H1 (cell line): ENCODE measurements around the gene LRP5. TPM values are rescaled to one million over a fixed set of nuclear protein-coding genes. Genes with fewer than 3 reads are reported as not detected.

Experiments used
- CTCF ChIA-PET: fragments of 300-600 bp; sonication (Branson Sonifier 250); formaldehyde crosslinking; loops from one replicate; lab custom pipeline; 2021; ENCODE audit not compliant: partially characterized antibody; lab: Charles Lee
- POLR2A ChIA-PET: fragments of 300-600 bp; sonication (Branson Sonifier 250); formaldehyde crosslinking; loops from one replicate; lab custom pipeline; 2021; ENCODE audit warnings: inconsistent platforms; ENCODE audit not compliant: partially characterized antibody; lab: Charles Lee
- DNase-seq, 2 experiments: peaks; one replicate each; pipeline versions ENCODE4 v3.0.0 to v3.0.0-alpha.2; 2010 to 2022; ENCODE audit warnings: low spot score in 2 of 2, low read depth in 1 of 2, mixed read lengths in 1 of 2
- FAIRE-seq: peaks from 2 replicates; lab custom pipeline; 2011; peaks lifted over from hg19 to GRCh38; lab: Jason Lieb, UNC
- H2AFZ ChIP-seq: 2 replicates; pipeline ENCODE4 v1.8.1; 2012; ENCODE audit warnings: low read length, inconsistent platforms
- H2AK5ac ChIP-seq: 2 replicates; pipeline ENCODE4 v1.6.1; 2013; ENCODE audit warnings: low read depth, low read length
- H2BK120ac ChIP-seq: replicated peaks from 2 replicates; pipeline ENCODE3; 2013; ENCODE audit warnings: low read depth, low read length, inconsistent platforms
- H2BK12ac ChIP-seq: 2 replicates; pipeline ENCODE4 v1.6.1; 2013; ENCODE audit warnings: low read depth, low read length
- H2BK15ac ChIP-seq: 2 replicates; pipeline ENCODE4 v1.6.1; 2013; ENCODE audit warnings: low read length
- H2BK20ac ChIP-seq: 2 replicates; pipeline ENCODE4 v1.6.1; 2013; ENCODE audit warnings: low read length
- H2BK5ac ChIP-seq: 2 replicates; pipeline ENCODE4 v1.6.1; 2013; ENCODE audit warnings: low read depth, low read length
- H3K14ac ChIP-seq: 2 replicates; pipeline ENCODE4 v1.6.1; 2013; ENCODE audit warnings: inconsistent platforms; ENCODE audit not compliant: insufficient read length
- H3K18ac ChIP-seq: 2 replicates; pipeline ENCODE4 v1.6.1; 2013; ENCODE audit warnings: low read length; ENCODE audit errors: extremely low read depth
- H3K23ac ChIP-seq: 2 replicates; pipeline ENCODE4 v1.6.1; 2013; ENCODE audit warnings: inconsistent platforms; ENCODE audit not compliant: insufficient read length
- H3K23me2 ChIP-seq: 2 replicates; pipeline ENCODE4 v1.6.1; 2013; ENCODE audit warnings: low read depth, low read length
- H3K27ac ChIP-seq: 2 replicates; pipeline ENCODE4 v1.6.1; 2011; ENCODE audit warnings: low read depth, low read length, inconsistent platforms
- H3K27me3 ChIP-seq, 4 experiments: replicated peaks in 1 of 4; 1 replicate in 1 of 4; 2 replicates in 3 of 4; pipeline versions ENCODE4 v1.6.1 to v1.8.1; 2011 to 2013; ENCODE audit warnings: low read length in 3 of 4, mild to moderate bottlenecking in 3 of 4, inconsistent platforms in 2 of 4, mixed read lengths in 2 of 4, moderate library complexity in 1 of 4; ENCODE audit not compliant: control insufficient read depth in 3 of 4, insufficient read depth in 3 of 4; ENCODE audit errors: extremely low read depth in 1 of 4
- H3K36me3 ChIP-seq, 4 experiments: 2 replicates each; pipeline versions ENCODE4 v1.6.1 to v1.8.1; 2011 to 2013; ENCODE audit warnings: mild to moderate bottlenecking in 4 of 4, low read length in 3 of 4, moderate library complexity in 2 of 4, control low read depth in 1 of 4, inconsistent platforms in 1 of 4; ENCODE audit not compliant: insufficient read depth in 4 of 4, control insufficient read depth in 2 of 4
- H3K4ac ChIP-seq: replicated peaks from 2 replicates; pipeline ENCODE3; 2013; ENCODE audit warnings: low read length, low read depth, mixed read lengths, inconsistent platforms; ENCODE audit not compliant: insufficient read length
- H3K4me1 ChIP-seq, 4 experiments: replicated peaks in 1 of 4; 1 replicate in 1 of 4; 2 replicates in 3 of 4; pipeline versions ENCODE4 v1.6.1 to v1.8.1; 2011 to 2013; ENCODE audit warnings: low read length in 3 of 4, inconsistent platforms in 2 of 4, mixed read lengths in 1 of 4; ENCODE audit not compliant: insufficient read depth in 4 of 4, control insufficient read depth in 3 of 4
- H3K4me2 ChIP-seq, 2 experiments: 2 replicates each; pipeline versions ENCODE4 v1.6.1 to v1.8.1; 2011 to 2013; ENCODE audit warnings: low read depth in 2 of 2, low read length in 2 of 2, control low read depth in 1 of 2, inconsistent platforms in 1 of 2, mild to moderate bottlenecking in 1 of 2; ENCODE audit not compliant: insufficient read depth in 1 of 2
- H3K4me3 ChIP-seq, 4 experiments: fragments of 200-600, 300-600 bp in 1 of 4; sonication (generic), shearing (Covaris generic), sonication (Bioruptor Twin) in 1 of 4; 2 replicates each; pipeline versions ENCODE4 v1.5.1 to v1.8.1; 2011 to 2016; ENCODE audit warnings: low read length in 4 of 4, low read depth in 3 of 4, control low read depth in 2 of 4, inconsistent platforms in 2 of 4, mild to moderate bottlenecking in 2 of 4, mixed read lengths in 1 of 4, moderate library complexity in 1 of 4; ENCODE audit not compliant: insufficient read depth in 2 of 4; ENCODE audit errors: extremely low read depth in 1 of 4
- H3K56ac ChIP-seq: replicated peaks from 2 replicates; pipeline ENCODE3; 2013; ENCODE audit warnings: low read depth, mild to moderate bottlenecking, mixed read lengths, low read length, inconsistent platforms; ENCODE audit not compliant: insufficient read length
- H3K79me1 ChIP-seq: 2 replicates; pipeline ENCODE4 v1.6.1; 2013; ENCODE audit warnings: low read depth, low read length, control low read depth
- H3K79me2 ChIP-seq, 2 experiments: 2 replicates each; pipeline versions ENCODE4 v1.6.1 to v1.8.1; 2012 to 2013; ENCODE audit warnings: low read length in 2 of 2, mild to moderate bottlenecking in 2 of 2, inconsistent platforms in 1 of 2; ENCODE audit not compliant: insufficient read depth in 2 of 2, control insufficient read depth in 1 of 2
- H3K9ac ChIP-seq, 4 experiments: replicated peaks in 1 of 4; 1 replicate in 1 of 4; 2 replicates in 3 of 4; pipeline versions ENCODE4 v1.6.1 to v1.8.1; 2011 to 2013; ENCODE audit warnings: low read depth in 3 of 4, low read length in 3 of 4, control low read depth in 2 of 4, mild to moderate bottlenecking in 2 of 4, moderate library complexity in 2 of 4, inconsistent platforms in 1 of 4; ENCODE audit errors: extremely low read depth in 1 of 4
- H3K9me3 ChIP-seq, 2 experiments: 2 replicates each; pipeline versions ENCODE4 v1.6.1 to v1.8.1; 2012 to 2013; ENCODE audit warnings: mild to moderate bottlenecking in 2 of 2, moderate library complexity in 2 of 2, control low read depth in 1 of 2, inconsistent platforms in 1 of 2, low read depth in 1 of 2, low read length in 1 of 2, mixed read lengths in 1 of 2; ENCODE audit not compliant: insufficient read depth in 2 of 2
- H4K20me1 ChIP-seq, 2 experiments: replicated peaks in 1 of 2; 2 replicates each; pipeline versions ENCODE3 to v1.8.1; 2011 to 2013; ENCODE audit warnings: inconsistent platforms in 2 of 2, low read length in 2 of 2, mild to moderate bottlenecking in 1 of 2; ENCODE audit not compliant: insufficient read depth in 2 of 2, control insufficient read depth in 1 of 2
- H4K5ac ChIP-seq: 2 replicates; pipeline ENCODE4 v1.6.1; 2013; ENCODE audit warnings: low read length, low read depth, mixed read lengths, inconsistent platforms; ENCODE audit not compliant: insufficient read length
- H4K8ac ChIP-seq: 2 replicates; pipeline ENCODE4 v1.8.0; 2013; ENCODE audit warnings: mild to moderate bottlenecking, moderate library complexity, low read length, inconsistent platforms; ENCODE audit not compliant: insufficient read depth; ENCODE audit errors: extremely low read depth
- H4K91ac ChIP-seq: replicated peaks from 2 replicates; pipeline ENCODE3; 2013; ENCODE audit warnings: low read length, mixed read lengths, inconsistent platforms; ENCODE audit not compliant: insufficient read length
- ATF2 ChIP-seq: IDR thresholded peaks from 2 replicates; pipeline ENCODE4 v1.6.1; 2012; ENCODE audit warnings: low read length, inconsistent platforms
- CBX8 ChIP-seq: fragments of 300-800, 300-1000 bp; sonication (generic); IDR thresholded peaks from 2 replicates; pipeline ENCODE4 v1.7.1; 2016; ENCODE audit warnings: low read depth, low read length, borderline replicate concordance
- CHD2 ChIP-seq: IDR thresholded peaks from 2 replicates; pipeline ENCODE4 v1.6.1; 2012; ENCODE audit warnings: low read length, improper control_type of control experiment
- CREB1 ChIP-seq: IDR thresholded peaks from 2 replicates; pipeline ENCODE4 v1.6.1; 2012; ENCODE audit warnings: inconsistent platforms
- FOSL1 ChIP-seq: IDR thresholded peaks from 2 replicates; pipeline ENCODE4 v1.6.1; 2011; ENCODE audit warnings: mild to moderate bottlenecking, low read depth, low read length, moderate library complexity; ENCODE audit not compliant: insufficient read depth
- KDM5A ChIP-seq: fragments of 200-600 bp; IDR thresholded peaks from 2 replicates; pipeline ENCODE4 v1.7.1; 2012; ENCODE audit warnings: mild to moderate bottlenecking, low read length, inconsistent platforms, mixed read lengths
- MAX ChIP-seq: IDR thresholded peaks from 2 replicates; pipeline ENCODE4 v1.6.1; 2012; ENCODE audit warnings: inconsistent platforms
- POLR2A ChIP-seq, 2 experiments: IDR thresholded peaks; 1 replicate in 1 of 2; 2 replicates in 1 of 2; pipeline ENCODE4 v1.6.1; 2011; ENCODE audit warnings: low read depth in 2 of 2, low read length in 2 of 2, mild to moderate bottlenecking in 2 of 2; ENCODE audit errors: control extremely low read depth in 1 of 2
- POLR2AphosphoS5 ChIP-seq: IDR thresholded peaks from 2 replicates; pipeline ENCODE4 v1.6.1; 2011; ENCODE audit warnings: low read depth, low read length
- SP2 ChIP-seq: IDR thresholded peaks from 2 replicates; pipeline ENCODE4 v1.6.1; 2012; ENCODE audit warnings: mild to moderate bottlenecking, low read length, inconsistent platforms
- TEAD4 ChIP-seq: IDR thresholded peaks from 2 replicates; pipeline ENCODE4 v1.6.1; 2012; ENCODE audit warnings: low read depth, low read length, inconsistent platforms, mixed read lengths
- WGBS, 2 experiments: shearing (Covaris generic) in 1 of 2; methylation state at CpG; one replicate each; pipeline versions ENCODE4 v1.1.6 to v1.1.7; 2013 to 2015; ENCODE audit warnings: low lambda C conversion rate in 2 of 2, mixed read lengths in 2 of 2, inconsistent platforms in 1 of 2, low coverage in 1 of 2, missing lambda C conversion rate in 1 of 2; ENCODE audit not compliant: insufficient replicate concordance in 2 of 2, insufficient coverage in 1 of 2, insufficient read length in 1 of 2; ENCODE audit errors: extremely low coverage in 1 of 2, missing lambda C conversion rate in 1 of 2; 5-methylcytosine and 5-hydroxymethylcytosine counted together
- polyA plus RNA-seq, 7 experiments: library from polyadenylated mRNA; depleted of rRNA in 3 of 7; stranded (reverse) in 5 of 7; unstranded in 2 of 7; fragments of >200 nt in 5 of 7; fragments of 200-250 nt in 2 of 7; gene quantifications; 1 replicate in 5 of 7; 2 replicates in 1 of 7; 4 replicates in 1 of 7; pipeline versions ENCODE4 v1.2.1 to v1.2.3, GENCODE V29; 2011 to 2013; ENCODE audit warnings: missing spikeins in 2 of 7, mixed read lengths in 2 of 7
- total RNA-seq: library from RNA; stranded (reverse); fragmentation: NEBNext Ultra II Directional; extraction: Animal tissue kit (Norgen Biotek cat#: 25700); gene quantifications from 2 replicates; pipeline ENCODE4 v1.2.1, GENCODE V29; 2021

The LRP5 gene
- total and polyA plus RNA-seq, 2 of the 8 experiments (the other 6 are each of a cell fraction or from before 2014, with no cell fraction given) = 19.0 to 38.9 TPM

- Histone ChIP-seq H4K91ac (no peak overlapping the region), H3K36me3 (no peaks in the 10 kb centered on the region; a peak in 1 of 8 replicates), H3K27me3 (no peaks in the 10 kb centered on the region), H4K5ac (no peak overlapping the region), H3K4me2 (no peak overlapping the region), H2BK12ac (no peak overlapping the region), H4K8ac (no peak overlapping the region), H3K4me3 (no peak overlapping the region), H3K4ac (no peak overlapping the region), H3K56ac (no peak overlapping the region), H3K9me3 (no peaks in the 10 kb centered on the region), H3K18ac (no peak overlapping the region), H2AK5ac (no peak overlapping the region), H3K79me2 (no peaks in the 10 kb centered on the region; a peak in 1 of 4 replicates), H2BK5ac (no peak overlapping the region), H2BK15ac (no peak overlapping the region), H3K23ac (no peak overlapping the region), H3K23me2 (no peaks in the 10 kb centered on the region; the same call in 1 of the 2 replicates), H3K4me1 (no peaks in the 10 kb centered on the region), H3K79me1 (no peaks in the 10 kb centered on the region; the same call in 1 of the 2 replicates), H2AFZ (no peak overlapping the region), H4K20me1 (peaks cover 3% of the 10 kb centered on the region in 2 experiments), H3K14ac (no peak overlapping the region), H2BK20ac (no peak overlapping the region), H2BK120ac (no peak overlapping the region), H3K9ac (no peak overlapping the region), H3K27ac (no peak overlapping the region)
- FAIRE-seq (no peak), DNase-seq (no peak)
- POLR2A ChIA-PET = no interaction called here
- CTCF ChIA-PET = interaction anchor here (1.0 kb wide), 1 partner anchor 140 kb away, joined by 3 read pairs; no protein-coding TSS in a partner anchor
- 89% methylated on average over 10 of the region's 14 CpGs; no CpG with 5 or more reads in 1 of the 2 experiments for WGBS, 2 experiments
- TF ChIP-seq ATF2 (no peak), CHD2 (no peak), SP2 (no peak), CBX8 (no peak), CREB1 (no peak), KDM5A (no peak), MAX (no peak), POLR2AphosphoS5 (no peak), POLR2A (IDR thresholded peaks at IDR 0.05; ENCODE audit: control extremely low read depth in 1 of 2, low read depth in 2 of 2, low read length in 2 of 2) (no peak), TEAD4 (no peak), FOSL1 (no peak)
These were observed 84.9 kb downstream of the LRP5 start for GRCh38 chr11:68397256-68397655.
